GM21447 (cell line): Measurements from ENCODE around the gene IL36RN.
"Not testable (repeated sequence)": the region's sequence is repeated elsewhere in the genome, so short reads cannot be mapped to it uniquely, and the experiment has no call there.

Experiments used
- ATAC-seq: cut with Tn5 transposase; IDR thresholded peaks from one replicate; pipeline ENCODE4 v1.9.1; 2021; ENCODE audit not compliant: unreplicated experiment

IL36RN gene

DNA sequence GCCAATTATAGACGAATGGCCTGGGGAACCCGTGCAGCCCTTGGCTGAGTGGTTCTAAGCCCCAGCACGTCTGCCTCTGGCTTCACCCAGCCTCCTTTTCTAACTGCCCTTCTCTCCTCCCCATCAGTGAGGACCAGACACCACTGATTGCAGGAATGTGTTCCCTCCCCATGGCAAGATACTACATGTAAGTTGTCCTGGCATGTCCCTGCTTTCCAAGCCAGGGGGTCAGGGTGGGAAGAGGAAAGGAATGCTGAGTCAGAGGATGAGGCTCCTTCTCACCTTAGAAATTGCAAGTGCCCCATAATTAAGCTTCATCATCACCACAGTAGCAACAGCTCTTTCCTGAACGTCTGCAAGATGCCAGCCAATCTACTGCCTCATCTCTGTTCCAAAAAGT, 13.6 kb downstream of the IL36RN start:
- ATAC-seq = no peak

DNA sequence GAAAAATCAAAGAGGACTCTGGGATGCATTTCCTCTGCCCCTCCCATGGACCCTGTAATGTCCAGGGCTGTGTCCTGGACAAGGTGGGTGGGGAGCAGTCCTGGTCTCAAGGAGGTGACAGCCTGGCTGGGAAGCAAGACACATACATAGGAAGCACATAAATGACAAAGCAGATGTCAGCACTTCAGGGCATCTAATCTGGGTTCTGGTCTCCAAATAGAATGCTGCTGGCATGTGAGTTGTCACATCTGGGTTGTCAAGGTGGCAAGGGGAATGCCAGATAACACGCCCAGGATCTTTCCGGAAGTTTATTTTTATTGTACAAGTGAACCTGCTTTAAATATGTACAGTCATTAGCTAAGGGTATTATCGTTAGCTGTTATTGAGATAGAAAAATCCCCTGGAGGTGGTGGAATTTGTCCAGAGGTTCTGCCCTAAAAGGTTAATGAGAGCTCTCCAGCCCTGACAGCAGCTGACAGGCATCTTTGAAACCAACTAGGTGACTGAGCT, 14.4 kb downstream of the IL36RN start:
- ATAC-seq = no peak

DNA sequence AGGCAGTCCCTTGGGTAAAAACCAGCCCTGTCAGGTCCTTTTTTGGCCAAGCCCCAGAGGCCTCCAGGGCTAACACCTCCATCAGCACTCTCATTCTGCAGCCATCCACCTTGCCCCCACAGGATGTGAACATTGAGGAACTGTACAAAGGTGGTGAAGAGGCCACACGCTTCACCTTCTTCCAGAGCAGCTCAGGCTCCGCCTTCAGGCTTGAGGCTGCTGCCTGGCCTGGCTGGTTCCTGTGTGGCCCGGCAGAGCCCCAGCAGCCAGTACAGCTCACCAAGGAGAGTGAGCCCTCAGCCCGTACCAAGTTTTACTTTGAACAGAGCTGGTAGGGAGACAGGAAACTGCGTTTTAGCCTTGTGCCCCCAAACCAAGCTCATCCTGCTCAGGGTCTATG, 16.0 kb downstream of the IL36RN start:
- no peak for ATAC-seq

- ATAC-seq = no peak
Measured at GRCh38 chr2:113075600-113075999, 16.6 kb downstream of the IL36RN start.

- ATAC-seq = no peak
Measured at GRCh38 chr2:113076954-113077669, 18.1 kb downstream of the IL36RN start.

DNA sequence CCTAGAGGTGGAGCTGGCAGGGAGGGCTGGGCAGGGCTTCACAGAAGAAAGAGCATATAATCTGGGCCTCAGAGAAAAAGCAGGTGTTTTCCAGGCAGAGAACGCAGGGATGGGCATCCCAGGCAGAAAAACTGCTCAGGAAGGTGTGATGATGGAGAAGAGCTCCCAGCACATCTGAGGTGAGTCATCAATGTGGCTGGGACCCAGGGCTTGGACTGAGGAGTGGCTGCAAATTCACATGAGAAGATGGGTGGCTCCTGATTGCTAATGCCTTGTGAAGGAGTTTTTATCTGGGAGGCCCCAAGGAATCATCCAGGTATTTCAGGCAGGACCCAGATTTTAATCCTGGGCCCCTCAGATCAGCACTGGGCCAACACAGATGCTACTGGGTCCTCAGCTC, 18.9 kb downstream of the IL36RN start:
- ATAC-seq = no peak

DNA sequence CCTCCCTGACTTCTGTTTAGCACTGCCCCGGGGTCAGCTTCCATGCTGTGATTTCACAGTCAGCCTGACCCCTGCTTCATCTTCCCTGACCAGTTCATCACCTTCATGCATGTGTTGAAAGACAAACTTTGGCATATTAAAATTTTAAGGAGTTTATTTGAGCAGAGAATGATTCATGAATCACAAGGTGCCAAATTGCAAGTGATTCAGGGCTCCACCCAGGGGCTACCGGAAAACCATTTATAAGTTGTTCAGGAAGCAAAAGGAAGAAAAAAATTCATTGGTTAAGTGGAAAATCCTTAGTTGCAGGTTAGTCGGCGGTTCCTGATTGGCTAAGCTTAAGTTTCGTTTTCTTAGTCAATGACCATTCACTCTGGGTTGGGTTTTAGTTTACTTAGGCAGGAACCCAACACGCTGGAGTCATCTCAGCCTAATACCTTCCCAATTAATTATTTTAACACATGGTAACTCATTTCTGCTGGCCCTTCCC, 19.4 kb downstream of the IL36RN start:
- ATAC-seq = no peak

- no peak for ATAC-seq
Measured at GRCh38 chr2:113079131-113079530, 20.1 kb downstream of the IL36RN start.

DNA sequence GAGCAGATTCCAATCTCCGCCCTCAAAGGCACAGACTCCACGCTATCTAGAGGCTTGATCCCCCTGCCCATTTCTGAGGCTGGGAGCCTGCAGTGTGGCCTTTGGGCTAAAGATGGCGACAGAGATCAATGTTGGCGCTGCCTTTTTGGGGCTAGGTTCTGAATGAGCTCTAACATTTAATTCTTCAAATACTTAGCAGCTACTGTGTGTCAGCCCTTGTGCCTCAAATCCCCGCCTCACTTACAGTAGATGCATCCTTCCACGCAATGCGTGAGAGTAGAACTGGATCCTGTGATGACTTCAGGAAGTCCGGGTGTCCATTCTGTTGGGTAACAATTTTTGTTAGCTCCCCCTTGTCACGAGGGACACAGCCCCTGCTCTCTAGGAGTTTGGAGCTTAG, 21.1 kb downstream of the IL36RN start:
- ATAC-seq = no peak

- ATAC-seq = no peak
Measured at GRCh38 chr2:113081488-113082210, 22.7 kb downstream of the IL36RN start.

DNA sequence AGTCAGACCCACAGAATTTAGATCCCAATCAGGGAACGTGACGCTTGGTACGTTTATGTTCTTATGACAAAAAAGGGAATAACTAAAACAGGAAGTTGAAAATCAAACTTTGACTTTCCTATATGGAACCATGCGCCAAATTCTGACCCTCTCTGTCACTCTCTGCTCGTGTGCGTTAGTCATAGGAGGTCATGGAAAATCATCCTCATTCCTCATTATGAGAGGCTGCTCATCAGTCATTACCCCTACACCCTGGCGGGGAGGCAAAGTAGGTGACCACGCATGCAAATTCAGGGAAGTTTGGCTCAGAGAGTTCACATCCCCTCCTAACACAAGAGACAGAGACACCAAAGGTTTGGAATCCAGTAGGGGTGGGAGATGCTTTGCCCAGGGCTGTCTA, 24.3 kb downstream of the IL36RN start:
- ATAC-seq = no peak

- ATAC-seq = no peak
Measured at GRCh38 chr2:113084249-113085000, 25.4 kb downstream of the IL36RN start.

- ATAC-seq = no peak
Measured at GRCh38 chr2:113085542-113085941, 26.5 kb downstream of the IL36RN start.

GRCh38 chr2:113088213-113088992, 29.4 kb downstream of the IL36RN start:
- ATAC-seq = no peak

DNA sequence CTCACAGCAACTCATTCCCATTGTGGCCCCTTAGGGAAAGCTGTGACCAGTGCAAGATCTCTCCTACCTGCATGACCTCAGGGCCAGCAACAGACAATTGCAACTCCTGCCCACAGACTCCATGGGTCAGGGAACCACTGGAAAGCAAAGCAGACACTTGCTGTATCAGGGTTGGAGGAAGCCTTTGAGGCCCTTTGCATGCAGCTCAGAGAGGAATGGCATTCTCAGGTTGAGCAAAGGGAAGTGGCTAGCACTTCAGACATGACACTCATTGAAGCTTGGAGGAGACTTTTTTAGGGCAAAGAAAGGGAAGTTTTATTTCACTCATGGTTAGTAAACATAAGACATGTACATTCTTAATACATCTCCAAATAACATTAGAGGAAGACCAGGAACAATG, 30.9 kb downstream of the IL36RN start:
- no peak for ATAC-seq

DNA sequence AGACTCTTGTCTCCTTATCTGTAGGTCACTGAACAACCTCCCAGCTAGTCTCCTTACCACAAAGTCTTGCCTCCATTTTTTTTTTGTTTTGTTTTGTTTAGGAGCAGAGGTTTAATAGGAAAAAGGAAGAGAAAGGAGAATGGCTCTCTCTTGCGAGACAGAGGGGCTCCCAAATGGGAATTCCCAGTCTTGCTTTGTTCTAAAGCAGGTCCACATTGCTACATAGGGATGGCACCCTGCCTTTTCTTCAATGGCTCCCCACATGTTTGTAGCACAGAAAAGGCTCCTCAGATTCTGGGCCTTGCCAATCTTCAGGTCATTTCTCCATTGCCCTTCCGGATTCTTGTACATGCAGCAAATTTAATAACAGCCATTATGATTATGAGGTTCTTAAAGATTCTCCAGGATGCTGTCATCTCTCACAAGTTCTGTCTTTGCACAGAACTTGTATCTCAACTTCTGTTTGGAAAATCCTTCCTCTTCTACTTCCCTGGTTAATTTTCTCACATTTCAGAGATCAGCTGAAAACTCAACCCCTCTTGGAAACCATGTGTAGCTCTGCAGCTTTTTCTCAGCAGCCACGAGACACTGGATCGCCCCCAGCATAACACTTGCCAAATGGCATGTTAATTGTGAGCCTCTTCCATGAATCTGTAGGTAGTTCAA, 32.4 kb downstream of the IL36RN start:
- ATAC-seq = no peak

DNA sequence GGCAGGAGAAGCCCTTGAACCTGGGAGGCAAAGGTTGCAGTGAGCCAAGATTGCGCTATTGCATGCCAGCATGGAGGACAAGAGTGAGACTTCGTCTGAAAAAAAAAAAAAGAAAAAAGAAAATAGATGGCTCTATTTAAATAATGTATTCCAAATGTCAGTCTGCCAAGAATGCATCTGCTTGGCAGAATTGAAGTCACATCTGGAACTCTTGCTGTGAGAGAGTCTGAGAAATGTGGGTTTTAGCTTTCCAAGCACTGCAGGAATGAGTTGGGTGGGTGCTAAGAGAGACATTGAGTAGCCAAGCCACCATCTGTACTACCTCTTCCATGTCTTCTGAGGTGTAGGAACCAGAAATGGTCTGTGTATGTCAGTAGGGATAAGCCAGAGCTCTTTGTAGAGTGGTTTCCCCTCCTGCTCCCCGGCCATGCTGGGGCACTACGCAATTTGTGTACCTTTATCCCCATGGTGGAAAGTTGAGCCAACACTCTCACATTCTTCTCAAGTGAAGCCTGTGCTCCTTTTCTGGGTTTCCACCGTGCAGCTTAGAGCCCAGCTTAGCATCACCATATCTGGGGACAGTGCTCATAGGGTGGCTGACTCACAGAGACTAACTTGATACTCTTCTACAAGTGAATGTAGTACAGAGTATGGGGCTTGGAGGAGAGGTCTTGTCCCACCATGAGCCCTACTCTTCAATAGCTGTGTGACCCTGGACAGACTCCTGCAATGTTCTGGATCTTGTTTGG, 34.0 kb downstream of the IL36RN start:
- ATAC-seq = no peak

GRCh38 chr2:113093613-113093977, 34.6 kb downstream of the IL36RN start:
- no peak for ATAC-seq

GRCh38 chr2:113096306-113096705, 37.3 kb downstream of the IL36RN start:
- not testable (repeated sequence) for ATAC-seq
